NT2/D1 (cell line): ENCODE measurements around the gene EHBP1L1.

Experiments
- SUZ12 ChIP-seq: IDR thresholded peaks from 2 replicates; pipeline ENCODE4 v1.6.1; 2011; ENCODE audit not compliant: insufficient read length, insufficient read depth; ENCODE audit errors: extremely low read depth
- YY1 ChIP-seq: IDR thresholded peaks from 2 replicates; pipeline ENCODE4 v1.6.1; 2011; ENCODE audit not compliant: insufficient read length, insufficient read depth
- ZNF274 ChIP-seq: IDR thresholded peaks from 2 replicates; pipeline ENCODE4 v1.6.1; 2011; ENCODE audit warnings: mild to moderate bottlenecking, low read depth, low read length

- TF ChIP-seq ZNF274, result no peak
- TF ChIP-seq YY1, result no peak
- no peak for TF ChIP-seq SUZ12
Measured at GRCh38 chr11:65547446-65548125, 28.3 kb upstream of the EHBP1L1 start.
